ENCODE results near the gene ELF2. TPM values are rescaled to one million over a fixed set of nuclear protein-coding genes. Genes with fewer than 3 reads are reported as not detected.

The ELF2 gene
- total RNA-seq, 1 experiment from 2014 or later: 26.5 TPM

DNA sequence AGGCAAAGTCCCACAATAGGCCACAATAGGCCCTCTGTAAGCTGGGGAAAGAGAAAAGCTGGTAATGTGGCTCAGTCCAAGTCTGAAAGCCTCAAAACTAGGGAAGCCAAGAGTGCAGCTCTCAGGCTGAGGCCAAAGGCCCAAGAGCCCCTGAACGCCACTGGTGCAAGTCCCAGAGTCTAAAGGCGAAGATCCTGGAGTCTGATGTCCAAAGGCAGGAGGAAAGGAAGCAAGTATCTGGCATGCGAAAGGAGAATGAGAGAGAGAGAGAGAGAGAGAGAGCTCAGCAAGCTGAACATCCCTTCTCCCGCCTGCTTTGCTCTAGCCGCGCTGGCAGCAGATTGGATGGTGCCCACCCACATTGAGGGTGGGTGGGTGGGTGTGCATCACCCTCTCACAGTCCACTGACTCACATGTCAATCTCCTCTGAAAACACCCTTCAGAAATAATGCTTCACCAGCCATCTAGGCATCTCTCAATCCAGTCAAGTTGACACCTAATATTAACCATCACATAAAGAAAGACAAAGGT lies 30.9 kb upstream of the ELF2 start:
- H3K27ac Mint-ChIP-seq (ENCODE audit: low read depth, unreplicated experiment): peak overlapping the region; percentile 74
- BruUV-seq (replicated peaks): no TSS peak
- H3K4me3 Mint-ChIP-seq (ENCODE audit: unreplicated experiment): no peak overlapping the region
- DNase-seq (ENCODE audit: unreplicated experiment): no peak
- no peaks in the 10 kb centered on the region for H3K27me3 Mint-ChIP-seq (ENCODE audit: insufficient read depth, unreplicated experiment)
- intact Hi-C loops (cut with micrococcal nuclease): no loop called here
- ChIA-PET CTCF (interaction anchor here (0.6 to 0.8 kb wide), 2 partner anchors 11 to 31 kb away, joined by 3 to 7 read pairs; no protein-coding TSS in a partner anchor), POLR2A (interaction anchor here (0.8 to 2.1 kb wide), 2 partner anchors 16 to 32 kb away, joined by 3 to 7 read pairs; no protein-coding TSS in a partner anchor)
- H3K4me1 Mint-ChIP-seq (ENCODE audit: insufficient read depth, unreplicated experiment): peaks cover 12% of the 10 kb centered on the region
- TF ChIP-seq, protein P1, sequence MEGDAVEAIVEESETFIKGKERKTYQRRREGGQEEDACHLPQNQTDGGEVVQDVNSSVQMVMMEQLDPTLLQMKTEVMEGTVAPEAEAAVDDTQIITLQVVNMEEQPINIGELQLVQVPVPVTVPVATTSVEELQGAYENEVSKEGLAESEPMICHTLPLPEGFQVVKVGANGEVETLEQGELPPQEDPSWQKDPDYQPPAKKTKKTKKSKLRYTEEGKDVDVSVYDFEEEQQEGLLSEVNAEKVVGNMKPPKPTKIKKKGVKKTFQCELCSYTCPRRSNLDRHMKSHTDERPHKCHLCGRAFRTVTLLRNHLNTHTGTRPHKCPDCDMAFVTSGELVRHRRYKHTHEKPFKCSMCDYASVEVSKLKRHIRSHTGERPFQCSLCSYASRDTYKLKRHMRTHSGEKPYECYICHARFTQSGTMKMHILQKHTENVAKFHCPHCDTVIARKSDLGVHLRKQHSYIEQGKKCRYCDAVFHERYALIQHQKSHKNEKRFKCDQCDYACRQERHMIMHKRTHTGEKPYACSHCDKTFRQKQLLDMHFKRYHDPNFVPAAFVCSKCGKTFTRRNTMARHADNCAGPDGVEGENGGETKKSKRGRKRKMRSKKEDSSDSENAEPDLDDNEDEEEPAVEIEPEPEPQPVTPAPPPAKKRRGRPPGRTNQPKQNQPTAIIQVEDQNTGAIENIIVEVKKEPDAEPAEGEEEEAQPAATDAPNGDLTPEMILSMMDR (IDR thresholded peaks at IDR 0.05; ENCODE audit: unreplicated experiment): no peak
- H3K9me3 Mint-ChIP-seq (ENCODE audit: unreplicated experiment): no peaks in the 10 kb centered on the region
- H3K36me3 Mint-ChIP-seq (ENCODE audit: insufficient read depth, unreplicated experiment): no peaks in the 10 kb centered on the region

DNA sequence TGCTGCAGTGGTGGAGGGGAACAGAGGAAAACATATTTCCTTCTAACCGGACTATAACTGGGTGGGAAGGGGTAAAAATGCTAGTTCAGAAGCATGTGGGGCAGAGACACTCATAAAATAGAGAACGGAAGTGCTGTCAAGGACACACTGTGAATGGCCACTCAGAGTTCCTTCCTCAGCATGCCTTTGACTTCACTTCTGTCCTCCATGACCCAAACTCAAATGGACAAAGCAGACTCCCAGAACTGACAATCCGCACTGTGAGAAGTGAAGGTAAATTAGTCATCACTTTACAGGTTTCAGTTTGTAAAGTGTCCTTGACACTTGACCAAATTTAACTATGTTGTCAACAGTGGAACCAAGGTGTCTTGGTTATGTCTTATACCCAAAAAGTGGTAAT lies 30.2 kb upstream of the ELF2 start:
- H3K27ac Mint-ChIP-seq (ENCODE audit: low read depth, unreplicated experiment): peak overlapping the region; percentile 74
- H3K27me3 Mint-ChIP-seq (ENCODE audit: insufficient read depth, unreplicated experiment): no peaks in the 10 kb centered on the region
- no TSS peak for BruUV-seq (replicated peaks)
- no peaks in the 10 kb centered on the region for H3K36me3 Mint-ChIP-seq (ENCODE audit: insufficient read depth, unreplicated experiment)
- H3K4me3 Mint-ChIP-seq (ENCODE audit: unreplicated experiment): no peak overlapping the region
- peaks cover 12% of the 10 kb centered on the region for H3K4me1 Mint-ChIP-seq (ENCODE audit: insufficient read depth, unreplicated experiment)
- no peaks in the 10 kb centered on the region for H3K9me3 Mint-ChIP-seq (ENCODE audit: unreplicated experiment)
- ChIA-PET CTCF (interaction anchor here (0.6 kb wide), 1 partner anchor 12 kb away, joined by 3 read pairs; no protein-coding TSS in a partner anchor), POLR2A (interaction anchor here (2.1 kb wide), 1 partner anchor 32 kb away, joined by 7 read pairs; no protein-coding TSS in a partner anchor)
- no peak for DNase-seq (ENCODE audit: unreplicated experiment)
- TF ChIP-seq, protein P1 (IDR thresholded peaks at IDR 0.05; ENCODE audit: unreplicated experiment): no peak
- intact Hi-C loops (cut with micrococcal nuclease): no loop called here

DNA sequence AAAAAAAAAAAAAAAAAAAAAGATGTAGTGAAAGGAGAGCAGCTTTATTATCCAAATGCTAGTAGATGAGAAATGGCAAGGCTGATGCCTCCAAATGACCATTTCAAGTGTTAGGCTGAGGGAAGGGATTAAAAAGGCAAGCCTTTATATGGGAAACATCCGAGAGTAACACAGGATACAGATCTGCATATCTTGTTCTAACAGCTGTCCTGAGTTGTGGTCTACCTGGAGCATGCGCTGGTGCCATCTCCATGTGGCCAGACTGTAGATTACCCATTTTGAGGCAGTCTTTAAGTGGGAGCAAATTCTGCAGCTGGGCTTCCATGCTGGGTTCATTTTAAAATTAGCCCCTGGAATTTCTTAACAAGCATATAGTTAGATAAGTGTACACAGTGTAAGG lies 26.0 kb upstream of the ELF2 start:
- H3K4me1 Mint-ChIP-seq (ENCODE audit: insufficient read depth, unreplicated experiment): peaks cover 10% of the 10 kb centered on the region
- POLR2A ChIA-PET: no interaction called here

DNA sequence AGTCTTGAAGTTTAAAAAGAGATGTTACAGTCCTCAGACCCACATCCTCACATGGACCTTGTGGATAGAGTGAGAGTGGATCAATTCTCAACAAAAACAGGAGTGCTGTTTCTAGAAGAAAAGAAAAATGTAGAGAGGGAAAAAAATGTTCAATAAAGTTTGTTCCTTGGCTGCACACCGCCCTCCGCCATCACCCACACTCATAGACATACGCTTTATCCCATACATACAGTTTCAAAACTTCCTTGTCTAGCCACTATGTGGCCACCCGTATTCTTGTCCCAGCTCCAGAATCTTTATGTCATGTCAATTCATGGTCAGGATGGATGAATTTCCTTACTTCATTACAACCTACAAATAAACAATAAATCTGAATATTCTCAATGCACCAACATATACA lies 23.5 kb upstream of the ELF2 start:
- ChIA-PET CTCF (no interaction called here), POLR2A (interaction anchor here (0.6 kb wide), 1 partner anchor 134 kb away, joined by 3 read pairs; no protein-coding TSS in a partner anchor)
- intact Hi-C loops (cut with micrococcal nuclease): no loop called here
- no peaks in the 10 kb centered on the region for H3K4me1 Mint-ChIP-seq (ENCODE audit: insufficient read depth, unreplicated experiment)
- no peaks in the 10 kb centered on the region for H3K9me3 Mint-ChIP-seq (ENCODE audit: unreplicated experiment)
- no peak overlapping the region for H3K4me3 Mint-ChIP-seq (ENCODE audit: unreplicated experiment)
- no peak overlapping the region for H3K27ac Mint-ChIP-seq (ENCODE audit: low read depth, unreplicated experiment)
- TF ChIP-seq, protein P1 (IDR thresholded peaks at IDR 0.05; ENCODE audit: unreplicated experiment): no peak
- no TSS peak for BruUV-seq (replicated peaks)
- H3K36me3 Mint-ChIP-seq (ENCODE audit: insufficient read depth, unreplicated experiment): no peaks in the 10 kb centered on the region
- H3K27me3 Mint-ChIP-seq (ENCODE audit: insufficient read depth, unreplicated experiment): no peaks in the 10 kb centered on the region
- no peak for DNase-seq (ENCODE audit: unreplicated experiment)

More for the DNA sequence above, 26.0 kb upstream of the ELF2 start:
- intact Hi-C loops (cut with micrococcal nuclease): no loop called here
- Mint-ChIP-seq H3K27ac (ENCODE audit: low read depth, unreplicated experiment) (no peak overlapping the region), H3K9me3 (ENCODE audit: unreplicated experiment) (no peaks in the 10 kb centered on the region), H3K36me3 (ENCODE audit: insufficient read depth, unreplicated experiment) (no peaks in the 10 kb centered on the region), H3K27me3 (ENCODE audit: insufficient read depth, unreplicated experiment) (no peaks in the 10 kb centered on the region), H3K4me3 (ENCODE audit: unreplicated experiment) (no peak overlapping the region)
- BruUV-seq (replicated peaks): no TSS peak
- no peak for DNase-seq (ENCODE audit: unreplicated experiment)
- CTCF ChIA-PET: interaction anchor here (1.2 kb wide), 1 partner anchor 15 kb away, joined by 4 read pairs; no protein-coding TSS in a partner anchor
- TF ChIP-seq, protein P1 (IDR thresholded peaks at IDR 0.05; ENCODE audit: unreplicated experiment): no peak

Measured in MCF 10A (cell line).